ENCODE measurements around the gene RUNDC3A.
"Not testable (repeated sequence)": the region's sequence is repeated elsewhere in the genome, so short reads cannot be mapped to it uniquely, and the experiment has no call there.

Gene RUNDC3A

GRCh38 chr17:44318077-44318892 is 9.9 kb downstream of the RUNDC3A start:
- in situ Hi-C loops (cut with MboI; ENCODE audit: low sequenced_read_pairs) = no loop called here

- in situ Hi-C loops (cut with MboI; ENCODE audit: low sequenced_read_pairs) = loop anchor here (10.0 kb wide), 1 partner anchor 95 kb away; no protein-coding TSS in a partner anchor
Measured at GRCh38 chr17:44320066-44320465, 11.7 kb downstream of the RUNDC3A start.

- in situ Hi-C loops (cut with MboI; ENCODE audit: low sequenced_read_pairs) = loop anchor here (10.0 kb wide), 1 partner anchor 97 kb away; no protein-coding TSS in a partner anchor
Measured at GRCh38 chr17:44321246-44322120, 13.1 kb downstream of the RUNDC3A start.

- in situ Hi-C loops (cut with MboI; ENCODE audit: low sequenced_read_pairs) = loop anchor here (10.0 kb wide), 1 partner anchor 98 kb away; no protein-coding TSS in a partner anchor
Measured at GRCh38 chr17:44322236-44322895, 14.0 kb downstream of the RUNDC3A start.

- in situ Hi-C loops (cut with MboI; ENCODE audit: low sequenced_read_pairs) = loop anchor here (10.0 kb wide), 1 partner anchor 99 kb away; no protein-coding TSS in a partner anchor
Measured at GRCh38 chr17:44323359-44324091, 15.1 kb downstream of the RUNDC3A start.

- in situ Hi-C loops (cut with MboI; ENCODE audit: low sequenced_read_pairs) = loop anchor here (10.0 kb wide), 1 partner anchor 99 kb away; no protein-coding TSS in a partner anchor
Measured at GRCh38 chr17:44324092-44324570, 15.7 kb downstream of the RUNDC3A start.

- in situ Hi-C loops (cut with MboI; ENCODE audit: low sequenced_read_pairs) = loop anchor here (10.0 kb wide), 1 partner anchor 100 kb away; no protein-coding TSS in a partner anchor
Measured at GRCh38 chr17:44324571-44325275, 16.3 kb downstream of the RUNDC3A start, which contains the start of gene SLC25A39. SLC25A39 (minus strand) TSS chr17:44324823; CDS start chr17:44323562, 1,261 bp downstream.

- in situ Hi-C loops (cut with MboI; ENCODE audit: low sequenced_read_pairs) = loop anchor here (10.0 kb wide), 1 partner anchor 102 kb away; no protein-coding TSS in a partner anchor
Measured at GRCh38 chr17:44326861-44327444, 18.6 kb downstream of the RUNDC3A start.

GRCh38 chr17:44327715-44328449 is 19.5 kb downstream of the RUNDC3A start:
- in situ Hi-C loops (cut with MboI; ENCODE audit: low sequenced_read_pairs) = loop anchor here (10.0 kb wide), 1 partner anchor 103 kb away; no protein-coding TSS in a partner anchor

- in situ Hi-C loops (cut with MboI; ENCODE audit: low sequenced_read_pairs) = loop anchor here (10.0 kb wide), 1 partner anchor 105 kb away; no protein-coding TSS in a partner anchor
Measured at GRCh38 chr17:44329516-44329915, 21.1 kb downstream of the RUNDC3A start.

GRCh38 chr17:44330263-44330662 is 21.9 kb downstream of the RUNDC3A start:
- in situ Hi-C loops (cut with MboI; ENCODE audit: low sequenced_read_pairs) = not testable (repeated sequence)

GRCh38 chr17:44331249-44331760 is 22.9 kb downstream of the RUNDC3A start:
- in situ Hi-C loops (cut with MboI; ENCODE audit: low sequenced_read_pairs) = no loop called here

GRCh38 chr17:44333371-44333770 is 25.0 kb downstream of the RUNDC3A start:
- in situ Hi-C loops (cut with MboI; ENCODE audit: low sequenced_read_pairs) = no loop called here

GRCh38 chr17:44334315-44334714 is 25.9 kb downstream of the RUNDC3A start:
- in situ Hi-C loops (cut with MboI; ENCODE audit: low sequenced_read_pairs) = no loop called here

GRCh38 chr17:44334727-44335126 is 26.3 kb downstream of the RUNDC3A start:
- in situ Hi-C loops (cut with MboI; ENCODE audit: low sequenced_read_pairs) = no loop called here

GRCh38 chr17:44335564-44335963 is 27.2 kb downstream of the RUNDC3A start:
- in situ Hi-C loops (cut with MboI; ENCODE audit: low sequenced_read_pairs) = no loop called here

- in situ Hi-C loops (cut with MboI; ENCODE audit: low sequenced_read_pairs) = no loop called here
Measured at GRCh38 chr17:44335968-44336367, 27.6 kb downstream of the RUNDC3A start.

GRCh38 chr17:44338702-44339101 is 30.3 kb downstream of the RUNDC3A start:
- in situ Hi-C loops (cut with MboI; ENCODE audit: low sequenced_read_pairs) = no loop called here

Measured in HL-60/S4 treated with phorbol 12-myristate 13-acetate at 8.2 ng/mL for 4 days and 3 days (cell line).